HG02642 (cell line): ENCODE results near the gene TAF4B.
"Not testable (repeated sequence)": the region's sequence is repeated elsewhere in the genome, so short reads cannot be mapped to it uniquely, and the experiment has no call there.

ENCODE experiments used
- ATAC-seq: cut with Tn5 transposase; IDR thresholded peaks from one replicate; pipeline ENCODE4 v1.9.1; 2021; ENCODE audit warnings: mild to moderate bottlenecking; ENCODE audit not compliant: unreplicated experiment, poor library complexity

Gene TAF4B

GRCh38 chr18:26367425-26367824 is 141.2 kb downstream of the TAF4B start:
- no peak for ATAC-seq

DNA sequence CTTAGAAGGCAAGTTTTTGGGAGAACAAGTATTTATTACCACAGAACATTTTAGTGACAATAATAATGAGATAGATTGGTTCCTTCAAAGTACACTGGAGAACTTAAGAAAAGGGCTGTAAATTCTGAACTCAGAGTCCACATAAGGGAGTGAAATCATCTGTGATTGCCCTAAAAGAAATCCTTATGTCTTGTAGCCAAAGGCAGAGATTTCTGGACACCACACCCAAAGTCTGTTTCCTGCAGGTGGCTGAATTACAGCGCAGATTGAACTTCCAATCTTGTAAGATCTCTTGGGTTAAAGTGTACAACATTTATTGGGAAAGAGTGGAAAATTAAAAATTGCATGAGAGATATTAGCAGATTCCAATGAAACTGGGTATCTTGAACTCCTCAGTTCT is 143.8 kb downstream of the TAF4B start:
- no peak for ATAC-seq

DNA sequence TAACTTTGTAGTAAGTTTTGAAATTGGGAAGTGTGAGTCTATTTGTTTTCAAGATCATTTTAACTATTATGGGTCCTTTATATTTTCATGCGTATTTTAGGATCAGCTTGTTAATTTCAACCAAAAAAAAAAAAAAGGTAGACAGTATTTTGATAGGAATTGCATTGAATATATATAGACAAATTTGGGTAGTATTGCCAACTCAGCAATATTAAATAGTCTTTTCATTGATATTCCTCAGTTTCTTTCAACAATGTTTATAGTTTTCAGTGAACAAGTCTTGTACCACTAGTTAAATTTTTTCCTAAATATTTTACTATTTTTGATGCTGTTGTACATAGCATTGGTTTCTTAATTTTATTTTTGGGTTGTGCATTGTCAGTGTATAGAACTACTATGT is 149.9 kb downstream of the TAF4B start:
- ATAC-seq: no peak

GRCh38 chr18:26378701-26379100 is 152.5 kb downstream of the TAF4B start:
- no peak for ATAC-seq

- ATAC-seq: not testable (repeated sequence)
These were observed 155.3 kb downstream of the TAF4B start for GRCh38 chr18:26381555-26381954.

DNA sequence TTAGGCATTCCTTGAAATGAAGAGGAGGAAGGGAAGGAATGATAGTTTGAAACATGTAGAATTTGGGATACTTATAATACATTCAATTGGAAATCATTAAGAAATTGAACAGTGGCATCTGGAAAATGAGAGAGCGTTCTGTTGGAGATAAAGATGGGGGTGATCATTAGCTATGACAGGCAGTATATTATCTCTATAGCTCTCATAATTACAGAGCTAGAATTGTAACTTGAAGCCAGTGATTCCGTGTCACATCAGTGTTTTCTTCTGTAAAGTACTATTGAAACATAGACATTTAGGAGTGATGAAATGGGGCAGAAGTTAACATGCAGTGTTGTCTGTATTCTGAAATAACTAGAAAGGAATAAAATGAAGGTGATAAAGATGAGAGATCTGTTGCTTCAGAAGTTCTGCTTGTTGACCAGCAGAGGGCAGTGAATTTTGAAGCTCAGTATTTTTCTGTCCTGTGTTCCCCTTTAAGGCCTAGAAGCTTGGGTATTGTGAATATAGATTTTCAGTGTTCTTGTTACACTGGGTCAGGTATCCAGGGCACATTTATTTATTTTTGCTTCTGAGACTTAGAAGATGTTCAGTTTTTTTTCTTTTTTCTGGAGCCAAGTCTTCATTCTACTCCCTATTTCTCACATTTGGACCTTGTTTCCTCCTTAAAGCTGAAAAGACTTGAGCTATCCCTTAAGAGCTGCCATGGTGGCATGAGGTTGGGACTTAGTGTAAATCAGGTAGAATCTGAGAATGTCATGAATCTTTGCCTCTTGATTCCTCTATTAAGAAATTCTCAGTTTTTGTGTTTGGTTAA is 157.4 kb downstream of the TAF4B start:
- peak; percentile 80 for ATAC-seq

GRCh38 chr18:26386002-26386401 is 159.8 kb downstream of the TAF4B start:
- ATAC-seq: no peak

DNA sequence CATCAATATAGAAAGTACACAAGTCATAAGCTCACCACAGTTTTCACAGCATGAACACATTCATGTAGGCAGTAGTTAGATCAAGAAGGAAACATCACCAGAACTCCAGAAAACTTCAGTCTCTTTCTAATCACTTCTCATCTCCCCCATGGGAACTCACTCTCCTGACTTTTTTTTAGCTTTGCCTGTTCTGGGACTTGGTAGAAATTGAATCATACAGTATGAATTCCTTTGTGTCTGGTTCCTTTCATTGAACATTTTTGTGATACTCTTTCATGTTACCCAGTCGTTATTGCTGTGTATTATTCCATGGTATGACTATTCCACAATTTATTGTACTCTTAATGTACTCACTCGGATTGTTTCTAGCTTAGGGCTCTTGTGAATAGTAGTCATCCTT is 160.2 kb downstream of the TAF4B start:
- no peak for ATAC-seq

- no peak for ATAC-seq
These were observed 167.9 kb downstream of the TAF4B start for GRCh38 chr18:26394047-26394654.

- no peak for ATAC-seq
These were observed 170.8 kb downstream of the TAF4B start for GRCh38 chr18:26397019-26397418.

- no peak for ATAC-seq
These were observed 177.2 kb downstream of the TAF4B start for GRCh38 chr18:26403491-26403890.

DNA sequence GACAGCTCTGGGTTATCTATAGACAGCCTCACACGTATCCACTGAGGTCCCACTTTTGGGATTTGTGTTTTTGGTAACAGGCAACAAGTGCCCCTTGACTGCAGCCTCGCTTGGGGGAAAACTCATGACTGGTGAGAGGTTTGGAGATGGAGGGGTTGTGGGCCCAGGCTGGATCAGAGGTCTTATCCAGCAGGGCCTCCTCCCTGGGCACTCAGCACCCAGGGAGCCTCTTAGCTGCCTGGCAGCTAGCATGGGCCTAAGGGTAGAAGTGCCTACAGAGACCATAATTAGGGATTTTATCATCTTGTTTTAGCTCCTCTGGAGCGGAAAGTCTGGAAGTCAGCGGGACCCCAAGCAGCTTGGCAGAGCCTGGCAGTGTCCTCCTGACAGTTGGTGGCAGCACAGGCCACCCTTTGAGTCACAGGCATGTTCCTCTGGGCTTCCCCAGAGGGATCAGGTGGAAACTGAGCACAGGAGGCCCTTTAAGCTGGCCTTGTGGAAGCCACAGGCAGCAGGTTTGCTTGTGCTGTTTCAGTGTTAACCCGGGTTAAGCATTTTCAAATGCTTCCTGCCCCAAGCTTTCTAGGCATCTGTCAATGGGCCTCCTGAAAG is 179.1 kb downstream of the TAF4B start:
- peak; percentile 89 for ATAC-seq

DNA sequence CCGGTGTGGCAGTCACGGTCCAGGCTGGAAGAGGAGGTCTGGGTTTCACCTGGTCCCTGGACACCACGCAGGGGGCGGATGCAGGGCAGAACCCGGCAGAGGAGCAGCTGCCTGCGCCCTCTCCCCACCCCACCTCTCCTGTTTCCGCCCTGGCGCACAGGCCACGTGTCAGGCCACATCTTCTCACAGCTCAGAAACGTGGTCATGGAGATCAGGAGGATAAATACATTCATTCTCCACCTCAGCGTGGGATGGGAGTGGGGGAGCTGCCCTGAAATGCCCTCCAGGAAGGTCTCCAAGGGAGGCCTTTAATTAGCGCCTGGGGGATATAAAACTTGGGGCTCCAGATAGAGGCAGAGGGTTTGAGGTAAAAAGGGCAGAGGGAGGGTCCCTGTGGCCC is 180.1 kb downstream of the TAF4B start:
- no peak for ATAC-seq

- ATAC-seq: no peak
These were observed 180.7 kb downstream of the TAF4B start for GRCh38 chr18:26406854-26407517.

DNA sequence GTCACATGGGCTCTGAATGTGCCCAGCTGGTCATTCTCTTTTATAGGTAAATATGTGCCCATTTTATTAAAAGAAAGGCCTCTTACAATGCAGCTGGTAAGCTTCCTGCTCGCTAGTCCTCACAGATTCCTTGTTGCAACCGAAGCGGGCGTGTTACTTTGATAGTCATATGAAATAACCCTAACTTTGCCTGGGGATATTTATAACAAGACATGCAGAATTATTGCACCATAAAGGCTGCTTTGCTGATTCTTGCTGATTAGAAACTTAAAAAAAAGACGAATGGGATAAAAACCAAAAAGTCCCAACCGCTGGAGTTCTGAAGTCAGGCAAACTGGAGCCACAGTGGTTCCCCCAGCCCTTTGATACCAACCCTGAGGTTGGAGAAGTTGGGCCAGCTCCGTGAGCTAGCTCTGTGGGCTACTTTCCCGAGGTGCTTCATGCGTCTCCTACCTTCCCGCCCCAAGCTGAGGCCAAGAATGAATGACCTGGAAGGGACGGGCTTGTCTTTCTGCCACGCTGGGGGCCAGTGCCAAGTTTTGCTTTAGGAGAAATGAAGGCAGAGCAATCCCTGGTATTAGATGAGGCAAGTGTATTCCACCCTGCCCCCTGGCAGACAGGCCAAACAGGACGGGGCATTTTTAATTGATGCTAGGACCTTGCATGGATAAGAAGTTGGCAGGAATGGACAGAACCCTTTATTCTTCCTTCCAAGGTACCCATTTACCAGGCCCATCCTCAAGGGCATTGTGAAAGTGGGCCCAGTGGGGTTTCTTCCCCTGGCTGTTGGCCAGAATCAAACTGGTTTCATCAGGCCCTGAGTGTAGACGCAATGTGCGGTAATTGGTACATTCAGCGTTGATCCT is 181.7 kb downstream of the TAF4B start:
- ATAC-seq: no peak

GRCh38 chr18:26409091-26409490 is 182.8 kb downstream of the TAF4B start:
- ATAC-seq: no peak

DNA sequence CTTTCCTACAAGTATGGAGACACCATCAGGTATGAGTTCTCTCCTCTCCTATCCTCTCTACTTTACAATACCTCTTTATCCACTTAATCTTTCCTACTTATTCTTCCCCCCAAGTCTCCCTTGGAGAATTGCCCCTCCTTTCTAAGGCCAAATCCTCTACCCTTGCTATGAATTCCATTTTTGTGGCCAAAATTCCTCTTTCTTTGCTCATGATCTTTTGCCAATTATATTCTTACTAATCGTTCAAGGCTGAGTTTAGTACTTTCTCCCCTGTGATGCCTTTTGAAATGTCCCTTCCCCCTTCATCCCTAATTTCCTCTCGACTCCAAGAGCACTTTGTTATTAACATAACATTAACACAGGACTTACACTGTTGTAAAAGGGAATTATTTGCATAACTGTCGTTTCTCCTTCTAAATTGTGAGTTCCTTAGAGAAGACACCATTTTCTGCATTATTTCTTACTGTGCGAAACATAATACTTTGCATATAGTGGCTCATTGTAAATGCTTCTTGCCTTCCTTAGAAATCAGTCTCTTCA is 188.7 kb downstream of the TAF4B start:
- ATAC-seq: no peak

DNA sequence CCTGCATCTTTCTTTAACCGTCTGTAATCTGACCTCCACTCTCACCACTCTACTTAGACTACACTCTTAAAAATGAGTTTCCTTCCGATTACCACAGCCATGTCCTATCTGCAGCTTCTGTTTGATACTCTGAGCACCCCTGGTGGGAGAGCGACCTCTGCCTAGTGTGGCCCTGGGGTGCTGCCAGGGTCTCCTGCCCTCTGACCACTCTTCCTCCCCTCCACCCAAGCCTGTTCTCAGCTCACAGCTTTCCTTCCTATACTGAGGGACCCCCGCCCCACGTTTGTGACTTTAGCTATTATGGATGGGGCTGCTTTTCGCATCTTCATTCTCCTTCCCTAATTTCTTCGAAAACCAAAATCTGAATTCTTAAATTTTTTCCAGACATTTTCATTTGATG is 189.4 kb downstream of the TAF4B start:
- ATAC-seq: no peak

DNA sequence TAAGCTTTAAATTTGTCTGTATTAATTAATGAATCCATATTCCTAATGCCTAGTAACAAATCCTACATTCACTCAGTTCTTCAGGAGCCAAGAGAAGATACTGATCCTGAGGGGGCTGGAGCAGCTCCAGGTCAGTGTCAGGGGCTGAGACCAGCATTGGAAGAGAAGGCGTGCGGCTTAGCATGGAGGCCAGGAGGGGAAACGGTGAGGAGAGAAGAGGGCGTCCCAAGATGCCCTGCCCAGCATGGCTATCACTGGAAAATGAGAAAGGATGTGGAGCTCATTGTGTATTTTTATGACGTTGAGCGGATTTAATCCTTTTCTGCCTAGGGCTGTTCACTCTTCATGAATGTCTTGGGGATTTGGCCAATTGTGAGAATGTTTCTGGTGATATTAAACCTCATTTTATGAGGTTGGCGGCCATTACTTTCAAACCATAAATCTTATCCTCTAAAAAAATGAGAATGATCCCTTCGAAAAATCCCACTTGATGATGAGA is 190.5 kb downstream of the TAF4B start:
- ATAC-seq: no peak

DNA sequence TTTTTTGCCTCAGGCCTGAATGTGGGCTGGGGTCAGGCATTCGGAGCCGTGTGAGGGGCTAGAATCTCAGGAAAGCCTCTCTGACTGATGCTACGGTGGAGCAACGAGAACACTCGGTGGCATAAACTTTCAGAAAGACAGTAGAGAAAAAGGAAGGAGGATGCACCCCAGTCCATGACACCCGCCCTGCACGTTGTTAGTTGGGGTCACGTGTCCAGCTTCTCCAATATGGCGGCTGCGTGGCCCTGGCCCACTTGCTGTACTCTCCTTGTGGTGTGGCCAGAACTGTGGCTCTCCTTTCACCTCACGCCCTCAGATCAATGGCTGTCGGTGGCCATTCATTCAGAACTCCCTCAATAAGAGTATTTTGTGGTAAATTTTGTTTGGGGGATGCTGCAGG is 190.9 kb downstream of the TAF4B start:
- no peak for ATAC-seq
